Keratinocyte (primary cell): ENCODE data around the gene ACADVL.

Source experiments
- CTCF ChIP-seq, 3 experiments: IDR thresholded peaks in 1 of 3; conservative IDR thresholded peaks in 1 of 3; optimal IDR thresholded peaks in 1 of 3; 2 replicates in 2 of 3; 3 replicates in 1 of 3; pipeline versions ENCODE3 to v1.5.1; 2011; ENCODE audit warnings: low read length in 3 of 3, mild to moderate bottlenecking in 3 of 3, moderate library complexity in 2 of 3, control low read depth in 1 of 3, inconsistent platforms in 1 of 3; ENCODE audit not compliant: insufficient read depth in 2 of 3; ENCODE audit errors: extremely low read depth in 1 of 3
- EZH2 ChIP-seq: IDR thresholded peaks from one replicate; pipeline ENCODE4 v1.6.1; 2012; ENCODE audit warnings: inconsistent platforms, mild to moderate bottlenecking, low read length, moderate library complexity

- TF ChIP-seq CTCF (optimal IDR thresholded peaks at IDR 0.05 in 1 of 3, IDR thresholded peaks at IDR 0.05 in 1 of 3, conservative IDR thresholded peaks at IDR 0.05 in 1 of 3; ENCODE audit: extremely low read depth in 1 of 3, insufficient read depth in 2 of 3, low read length in 3 of 3) (no peak), EZH2 (no peak)
Measured at GRCh38 chr17:7211491-7212273, 8.1 kb upstream of the ACADVL start.
